ENCODE measurements around the gene PLEKHA6. TPM values are rescaled to one million over a fixed set of nuclear protein-coding genes. Genes with fewer than 3 reads are reported as not detected.
A peak's percentile ranks its signal among the peaks of the same experiment; 100 is the strongest.
"Not testable (repeated sequence)": the region's sequence is repeated elsewhere in the genome, so short reads cannot be mapped to it uniquely, and the experiment has no call there.

PLEKHA6 gene
- total RNA-seq, 1 donor from 2014 or later: 1.5 TPM

- DNase-seq (ENCODE audit: low read depth in 2 of 2): no peak
Measured at GRCh38 chr1:204242920-204243319, 116.8 kb downstream of the PLEKHA6 start.

DNA sequence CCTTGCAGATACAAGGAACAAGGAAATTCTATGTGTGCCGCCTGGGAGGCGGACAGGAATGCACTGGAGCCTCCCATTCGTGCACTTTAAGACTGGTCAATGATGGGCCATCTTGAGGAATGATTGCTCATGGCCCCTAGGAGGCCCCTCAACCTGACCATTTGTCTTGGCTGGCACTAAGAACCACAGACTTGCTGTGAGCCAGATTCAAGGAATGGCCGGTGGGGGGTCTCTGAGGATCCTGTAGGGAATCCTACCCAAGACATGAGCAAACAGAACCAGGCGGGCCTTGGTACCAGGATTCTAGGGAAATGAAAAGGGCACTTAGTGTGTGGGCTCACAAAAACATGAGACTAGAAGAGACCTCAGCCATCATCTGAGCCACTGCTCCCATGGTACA lies 117.8 kb downstream of the PLEKHA6 start:
- DNase-seq (ENCODE audit: low read depth in 2 of 2): no peak

DNA sequence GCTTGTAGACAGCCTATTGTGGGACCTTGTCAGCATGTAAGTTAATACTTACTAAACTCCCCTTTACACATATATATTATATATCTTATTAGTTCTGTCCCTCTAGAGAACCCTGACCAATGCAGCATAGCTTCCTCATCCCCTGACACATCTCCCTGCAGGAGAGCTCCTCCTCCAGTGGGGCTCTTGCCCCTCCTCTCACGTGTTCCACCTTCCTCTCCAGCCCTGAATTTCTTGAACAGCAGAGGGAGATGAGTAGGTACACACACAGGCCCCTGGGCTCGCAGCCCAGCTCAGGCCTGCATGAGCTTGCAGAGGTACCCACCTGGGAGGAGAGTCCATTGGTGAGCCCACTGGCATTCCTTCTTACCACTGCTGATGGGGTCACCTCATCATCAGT lies 118.7 kb downstream of the PLEKHA6 start:
- DNase-seq (ENCODE audit: low read depth in 2 of 2): no peak

DNA sequence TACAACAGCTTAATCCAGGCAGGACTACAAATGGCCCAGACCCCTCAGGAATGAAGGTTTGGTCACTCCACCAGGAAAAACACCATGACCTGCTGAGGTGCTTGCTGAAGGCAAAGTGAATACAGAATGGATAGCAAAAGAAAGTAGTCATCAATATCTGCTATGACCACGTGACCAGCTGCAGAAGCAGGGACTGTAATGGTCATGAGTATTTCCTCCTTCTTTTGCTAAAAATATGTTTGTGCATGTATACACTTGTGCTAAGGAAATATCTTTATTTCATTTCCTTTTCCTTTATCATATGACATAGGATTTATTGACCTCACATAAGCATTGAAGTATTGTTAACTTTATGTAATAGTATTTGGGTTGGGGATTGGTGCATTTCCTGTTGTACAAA lies 119.5 kb downstream of the PLEKHA6 start:
- peak in 1 of 2 donors; percentile 25 for DNase-seq (ENCODE audit: low read depth in 2 of 2)

GRCh38 chr1:204239401-204239800 lies 120.3 kb downstream of the PLEKHA6 start:
- not testable (repeated sequence) for DNase-seq (ENCODE audit: low read depth in 2 of 2)

- DNase-seq (ENCODE audit: low read depth in 2 of 2): not testable (repeated sequence)
Measured at GRCh38 chr1:204238520-204238919, 121.2 kb downstream of the PLEKHA6 start.

DNA sequence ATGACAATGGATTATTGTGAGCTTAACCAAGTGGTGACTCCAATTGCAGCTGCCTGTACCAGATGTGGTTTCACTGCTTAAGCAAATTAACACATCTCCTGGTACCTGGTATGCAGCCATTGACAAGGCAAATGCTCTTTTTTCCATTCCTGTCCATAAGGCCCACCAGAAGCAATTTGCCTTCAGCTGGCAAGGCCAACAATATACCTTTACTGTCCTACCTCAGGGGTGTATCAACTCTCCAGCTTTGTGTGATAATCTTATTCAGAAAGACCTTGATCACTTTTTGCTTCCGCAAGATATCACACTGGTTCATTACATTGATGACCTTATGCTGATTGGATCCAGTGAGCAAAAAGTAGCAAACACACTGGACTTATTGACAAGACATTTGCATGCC lies 122.2 kb downstream of the PLEKHA6 start:
- DNase-seq (ENCODE audit: low read depth in 2 of 2): not testable (repeated sequence)

DNA sequence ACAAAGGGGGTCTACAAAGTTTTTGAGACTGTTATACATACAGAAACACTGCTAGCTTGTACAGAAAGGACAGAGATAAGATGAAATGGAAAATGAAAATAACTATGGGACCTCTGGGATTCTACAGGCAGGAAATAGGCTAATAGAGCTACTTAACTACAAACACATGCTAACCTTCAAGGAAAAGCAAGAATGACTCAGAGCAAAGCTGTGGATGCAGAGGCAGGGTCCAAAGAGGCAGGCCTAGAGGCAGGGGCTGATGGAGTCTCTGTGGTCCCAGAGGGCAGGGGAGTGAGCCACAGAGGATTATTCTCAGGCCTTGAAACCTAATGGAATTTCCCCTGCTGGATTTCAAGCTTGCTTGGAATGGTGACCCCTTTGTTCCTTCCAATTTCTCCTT lies 127.2 kb downstream of the PLEKHA6 start:
- no peak for DNase-seq (ENCODE audit: low read depth in 2 of 2)

GRCh38 chr1:204230211-204230610 lies 129.5 kb downstream of the PLEKHA6 start:
- no peak for DNase-seq (ENCODE audit: low read depth in 2 of 2)

DNA sequence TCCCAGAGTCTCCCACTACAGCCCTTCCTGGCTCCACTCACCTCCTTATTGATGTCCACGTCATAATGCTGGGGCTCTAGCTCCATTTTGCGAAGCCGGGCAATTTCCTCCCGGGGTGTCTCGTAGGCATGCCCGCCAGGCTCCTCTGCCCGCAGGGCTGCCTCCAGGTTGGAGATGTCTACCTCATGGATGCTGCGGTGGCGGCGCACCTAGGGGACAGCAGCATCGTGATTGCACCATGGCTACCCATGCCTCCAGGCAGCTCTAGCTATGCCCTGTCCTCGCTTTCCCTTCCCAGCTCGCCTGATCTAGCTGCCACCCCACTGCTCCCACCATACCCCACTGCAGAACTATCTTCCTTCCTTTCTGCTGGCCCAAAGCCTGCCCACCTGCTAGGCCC lies 130.8 kb downstream of the PLEKHA6 start:
- DNase-seq (ENCODE audit: low read depth in 2 of 2): no peak

DNA sequence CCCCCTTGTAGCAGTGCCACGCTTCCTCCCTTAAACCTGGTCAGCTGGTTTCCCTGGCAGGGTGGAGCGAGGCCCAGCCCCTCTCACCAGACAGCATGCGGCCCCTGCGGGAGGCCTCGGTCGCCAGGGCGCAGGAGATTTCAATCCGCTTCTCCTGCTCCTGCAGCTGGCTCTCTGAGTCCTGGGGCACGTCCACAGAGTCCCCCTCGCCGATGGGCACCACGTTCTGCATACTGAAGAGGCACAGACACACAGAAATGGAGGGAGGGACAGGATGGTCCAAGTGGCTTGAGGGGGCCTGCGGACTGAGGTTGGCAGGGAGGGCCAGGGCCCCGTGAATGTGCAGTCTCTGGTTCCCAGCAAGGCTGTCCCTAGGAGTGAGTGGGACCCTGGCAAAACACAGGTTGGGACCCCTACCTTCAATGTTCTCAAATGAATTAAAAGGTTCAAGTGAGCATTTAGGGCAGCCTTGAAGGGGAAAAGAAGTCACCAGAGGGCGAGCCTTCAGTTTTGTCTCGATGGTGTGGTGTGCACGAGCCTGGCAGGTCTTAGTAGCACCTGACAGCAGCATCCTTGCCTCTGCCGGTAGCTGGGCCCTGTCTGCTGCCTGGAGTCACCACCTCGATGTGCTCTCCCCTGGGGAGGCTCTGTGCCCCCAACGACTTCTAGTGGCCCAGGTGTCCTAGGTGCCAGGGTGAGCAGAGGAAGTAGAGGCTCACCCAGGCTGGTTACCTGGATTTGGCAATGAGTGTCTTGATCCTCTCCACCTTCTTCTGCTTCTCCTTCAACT lies 131.5 kb downstream of the PLEKHA6 start:
- no peak for DNase-seq (ENCODE audit: low read depth in 2 of 2)

DNA sequence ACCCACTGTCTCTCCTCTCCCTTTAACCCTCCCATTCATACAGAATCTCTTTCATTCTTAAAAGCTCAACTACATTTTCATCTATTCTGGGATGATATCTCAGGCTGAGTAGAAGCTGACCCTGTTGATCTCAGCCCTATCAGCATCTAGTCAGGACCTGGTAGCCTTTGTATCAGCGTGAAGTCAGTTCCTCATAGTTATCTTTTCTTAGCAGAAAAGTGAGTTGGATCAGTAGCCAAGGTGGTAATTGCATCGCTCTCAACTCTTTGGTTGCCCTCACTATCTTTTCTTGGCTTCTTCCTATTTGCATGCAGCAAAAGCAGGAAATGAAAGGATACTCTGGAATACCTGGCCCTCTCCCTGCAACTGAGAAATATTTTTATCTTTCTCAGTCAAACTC lies 132.4 kb downstream of the PLEKHA6 start:
- no peak for DNase-seq (ENCODE audit: low read depth in 2 of 2)

DNA sequence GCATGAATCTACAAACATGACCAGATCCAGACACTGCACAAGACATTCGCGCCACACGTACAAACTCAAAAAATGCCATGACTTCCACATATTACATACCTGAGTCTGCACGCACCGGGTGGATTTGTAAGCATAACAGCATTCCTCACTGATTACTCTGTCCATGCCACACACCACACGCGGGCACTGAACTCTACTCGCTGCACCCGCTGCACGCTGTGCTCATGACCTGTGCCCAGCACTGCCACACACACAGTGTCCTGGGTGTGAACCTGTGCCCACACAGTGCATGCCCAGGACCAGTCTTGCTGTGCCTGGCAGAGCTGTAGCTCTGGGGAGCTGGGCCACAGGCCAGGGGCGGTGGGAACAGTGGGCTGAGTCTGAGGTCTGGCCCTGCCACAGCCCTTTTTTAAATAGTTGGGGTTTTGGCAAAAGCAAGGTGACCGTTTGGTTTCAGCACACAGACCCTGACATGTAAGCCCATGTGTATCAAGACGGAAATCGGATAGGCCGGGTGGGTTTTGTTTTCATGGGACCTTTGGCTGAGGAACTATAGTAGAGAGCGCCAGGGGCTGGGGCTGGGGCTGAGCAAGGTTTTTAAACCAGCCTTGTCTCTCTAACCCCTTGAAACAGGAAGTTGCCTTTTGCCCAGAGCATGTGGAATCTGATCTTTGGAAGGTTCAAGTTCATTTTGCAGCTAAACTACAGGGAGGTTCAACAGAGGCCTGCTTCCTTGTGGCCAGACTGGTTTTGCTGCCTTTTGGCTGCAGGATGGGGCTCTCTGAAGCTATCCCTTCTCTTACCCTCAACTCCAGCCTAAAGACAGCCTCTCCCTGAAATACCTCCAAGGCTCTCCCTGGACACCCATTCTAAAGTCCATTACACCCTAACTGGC lies 133.6 kb downstream of the PLEKHA6 start:
- DNase-seq (ENCODE audit: low read depth in 2 of 2): no peak

DNA sequence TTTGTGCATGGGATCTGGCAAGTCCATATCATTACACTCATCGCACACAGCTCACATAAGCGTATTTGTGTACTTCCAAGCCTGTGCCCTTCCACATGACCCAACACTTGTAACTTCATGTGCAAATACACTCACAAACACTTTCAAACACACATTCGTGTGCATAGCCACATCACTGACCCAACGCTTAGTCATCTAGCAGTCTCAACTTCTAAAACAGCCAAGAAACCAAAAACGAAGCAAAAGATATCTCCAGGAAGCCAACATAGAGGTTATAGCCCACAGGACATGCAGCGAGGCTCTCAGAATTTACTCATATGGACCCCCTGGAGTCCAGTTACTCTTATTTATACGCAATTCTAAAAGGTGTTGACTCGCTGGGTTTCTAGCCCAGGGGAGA lies 135.1 kb downstream of the PLEKHA6 start:
- DNase-seq (ENCODE audit: low read depth in 2 of 2): no peak

DNA sequence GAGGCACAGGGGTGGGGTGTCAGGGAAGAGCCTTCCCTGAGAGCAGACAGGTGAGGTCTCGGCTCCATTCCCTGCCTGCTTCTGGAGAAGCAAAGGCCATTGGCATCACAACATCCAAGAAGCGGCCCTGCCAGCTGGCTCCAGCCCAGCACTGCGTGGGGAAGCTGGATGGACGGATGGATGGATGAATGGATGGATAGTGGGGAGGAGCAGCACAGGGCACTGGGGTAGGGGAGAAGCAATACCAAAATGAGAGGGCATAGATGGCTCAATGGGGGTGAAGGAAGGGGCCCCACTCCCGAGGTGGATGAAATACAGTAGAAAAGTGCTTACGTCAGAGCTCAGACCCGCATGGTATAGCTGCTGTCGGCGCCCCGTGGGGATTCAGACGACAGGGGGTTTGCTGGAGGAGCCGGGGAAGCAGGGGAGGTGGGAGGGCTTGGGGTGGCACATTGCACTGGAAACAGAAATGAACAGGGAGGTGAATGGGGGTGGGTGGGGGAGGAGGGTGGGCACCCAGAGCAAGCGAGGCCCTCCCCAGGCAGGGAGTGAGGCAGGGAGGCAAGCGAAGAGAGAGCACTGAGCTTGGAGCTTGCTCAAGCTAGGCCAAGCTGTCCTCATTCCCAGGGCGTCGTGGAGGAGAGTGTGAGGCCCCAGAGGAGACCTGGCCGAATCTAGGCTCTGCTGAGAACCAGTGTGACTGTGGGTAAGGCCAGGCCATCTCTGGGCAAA lies 136.4 kb downstream of the PLEKHA6 start:
- no peak for DNase-seq (ENCODE audit: low read depth in 2 of 2)

DNA sequence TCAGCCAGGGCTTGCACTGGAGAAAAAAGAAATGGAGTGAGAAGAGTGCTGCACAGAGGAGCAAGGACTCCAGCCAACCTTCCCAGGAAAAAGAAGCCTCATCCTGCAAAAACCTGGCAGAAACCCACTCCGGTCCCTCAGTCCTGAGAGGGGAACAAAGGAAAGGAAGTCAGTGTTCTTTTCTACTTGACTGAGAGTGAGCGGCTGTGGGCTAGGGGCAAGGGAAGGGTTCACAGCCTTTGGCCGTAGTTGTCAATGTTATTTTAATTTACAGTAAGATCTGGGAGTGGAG lies 137.0 kb downstream of the PLEKHA6 start:
- DNase-seq (ENCODE audit: low read depth in 2 of 2): no peak

- DNase-seq (ENCODE audit: low read depth in 2 of 2): no peak
Measured at GRCh38 chr1:204222006-204222763, 137.5 kb downstream of the PLEKHA6 start.

- no peak for DNase-seq (ENCODE audit: low read depth in 2 of 2)
Measured at GRCh38 chr1:204221271-204221670, 138.5 kb downstream of the PLEKHA6 start.

DNA sequence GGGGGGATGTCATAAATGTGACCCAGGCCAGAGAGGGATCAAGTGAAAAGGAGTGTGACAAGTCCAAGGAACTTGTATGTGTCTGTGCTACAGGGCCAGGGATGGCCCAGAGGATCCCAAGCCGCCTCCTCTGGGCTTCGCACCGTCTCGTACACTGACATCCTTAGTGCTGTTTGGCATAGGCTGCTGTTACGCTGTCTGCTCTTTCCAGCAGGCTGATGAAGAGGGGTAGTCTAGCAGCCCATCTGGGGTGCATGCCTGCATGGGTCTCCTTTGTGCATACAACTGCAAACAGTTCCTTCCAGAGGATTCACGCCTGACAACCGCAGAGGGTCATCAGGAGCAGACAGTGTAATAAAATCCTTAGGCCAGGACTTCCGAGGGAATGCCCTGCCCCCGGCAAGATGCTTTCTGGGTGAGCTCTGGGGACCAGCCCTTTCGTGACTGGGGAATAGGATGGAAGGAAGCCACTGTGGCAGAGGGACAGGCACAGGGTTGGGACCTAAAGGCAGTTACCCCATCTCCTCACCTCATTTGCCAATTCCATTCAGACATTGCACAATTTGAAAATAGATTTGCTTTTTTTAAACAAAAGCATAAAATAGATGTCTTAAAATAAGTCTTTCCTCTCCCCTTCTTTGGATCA lies 139.6 kb downstream of the PLEKHA6 start:
- no peak for DNase-seq (ENCODE audit: low read depth in 2 of 2)

DNA sequence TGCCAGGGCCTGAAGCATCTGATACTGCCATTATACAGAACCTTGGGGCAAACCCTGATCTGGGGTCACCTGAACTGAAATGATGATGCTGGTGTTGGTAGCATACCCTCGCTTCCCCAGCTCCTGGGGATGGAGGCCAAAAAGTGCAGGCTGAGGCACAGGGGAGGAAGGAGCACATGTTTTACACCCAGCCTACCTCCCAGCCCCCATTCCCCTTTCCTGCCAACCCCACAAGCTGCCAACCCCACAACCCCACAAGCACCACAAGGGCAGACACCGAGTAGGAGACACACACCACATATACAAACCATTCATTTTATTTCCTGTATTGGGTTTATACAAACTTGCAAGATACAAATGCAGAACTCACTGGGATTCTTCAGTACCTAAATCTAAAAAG lies 141.2 kb downstream of the PLEKHA6 start:
- DNase-seq (ENCODE audit: low read depth in 2 of 2): no peak

DNA sequence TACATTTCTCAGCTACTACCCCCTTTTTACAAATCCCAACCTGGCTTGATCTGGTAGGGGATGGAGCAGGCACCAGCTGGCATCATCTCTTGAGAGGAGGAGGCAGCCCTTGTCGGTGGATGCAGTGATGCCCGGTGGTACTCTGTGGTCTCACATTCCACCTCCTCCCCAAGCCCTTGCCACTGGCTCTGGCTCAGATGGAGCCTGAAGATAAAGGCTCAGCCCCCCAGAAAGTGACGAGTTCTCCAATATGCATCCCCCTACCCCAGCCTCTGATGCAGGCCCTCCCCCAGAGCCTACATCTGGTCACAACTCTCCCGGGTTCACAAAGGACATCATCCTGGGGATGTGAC lies 142.1 kb downstream of the PLEKHA6 start:
- DNase-seq (ENCODE audit: low read depth in 2 of 2): no peak
